ENCODE data around the gene AP2A2.
A peak's percentile ranks its signal among the peaks of the same experiment; 100 is the strongest.

The AP2A2 gene

DNA sequence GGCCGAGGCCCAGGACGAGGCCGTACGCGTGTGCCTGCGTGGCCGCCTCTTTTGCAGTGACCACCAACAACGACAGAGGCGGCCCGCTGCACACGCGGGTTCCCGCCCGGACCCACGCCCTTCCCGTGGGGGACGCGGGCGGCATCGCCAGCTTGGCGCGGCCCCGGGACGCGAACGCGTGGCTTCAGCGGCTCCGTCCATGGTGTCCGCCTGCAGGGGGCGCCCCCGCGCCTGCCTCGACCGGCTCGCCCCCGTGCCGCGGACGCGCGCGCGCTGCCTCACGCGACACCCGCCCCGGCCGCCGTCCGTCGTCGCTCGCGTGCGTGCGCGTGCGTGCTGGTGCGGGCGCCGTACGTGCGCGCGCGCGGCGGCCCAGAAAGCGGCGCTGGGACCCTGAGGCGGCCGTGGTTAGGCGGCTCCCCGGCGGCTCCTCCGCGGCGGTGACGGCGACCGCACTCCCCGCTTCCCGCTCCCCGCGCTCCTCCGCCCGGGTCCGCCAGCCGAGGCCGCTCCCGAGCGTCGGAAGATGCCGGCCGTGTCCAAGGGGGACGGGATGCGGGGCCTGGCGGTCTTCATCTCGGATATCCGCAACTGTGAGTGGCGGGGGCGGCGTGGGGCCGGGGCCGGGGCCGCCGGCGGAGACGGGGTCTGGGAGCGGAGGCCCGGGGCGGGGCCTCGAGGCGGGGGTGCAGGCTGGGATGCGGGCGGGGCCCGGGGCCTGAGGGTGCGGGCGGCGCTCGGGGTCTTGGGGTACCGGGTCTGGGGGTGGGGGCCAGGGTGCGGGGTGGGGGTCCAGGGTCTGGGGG is at the start of gene AP2A2:
Gene AP2A2, plus strand, starts transcription at position 375 of the 806 bp plus-strand sequence. Its CDS starts 152 bp downstream, at position 527.
- Histone ChIP-seq H4K20me1 (peaks cover 42% of the 10 kb centered on the region), H3K27ac (peak within 1 kb of the TSS; percentile 83), H3K36me3 (peaks cover 25% of the 10 kb centered on the region), H3K4me2 (peak within 1 kb of the TSS; percentile 90), H3K9ac (peak within 1 kb of the TSS; percentile 82), H3K4me1 (peaks cover 48% of the 10 kb centered on the region), H3K9me3 (no peaks in the 10 kb centered on the region), H3K27me3 (no peaks in the 10 kb centered on the region), H3K4me3 (peak within 1 kb of the TSS; percentile 74)
- TF ChIP-seq Cebpa-rat (IDR thresholded peaks at IDR 0.05), result no peak

- no peak overlapping the region for H3K27ac ChIP-seq
- H3K9ac ChIP-seq, result no peak overlapping the region
- peaks cover 94% of the 10 kb centered on the region for H3K36me3 ChIP-seq
- H3K4me2 ChIP-seq, result no peak overlapping the region
- H3K4me1 ChIP-seq, result no peaks in the 10 kb centered on the region
- no peak for TF ChIP-seq Cebpa-rat (IDR thresholded peaks at IDR 0.05)
- H4K20me1 ChIP-seq, result peaks cover 37% of the 10 kb centered on the region
- H3K9me3 ChIP-seq, result no peaks in the 10 kb centered on the region
- no peak overlapping the region for H3K4me3 ChIP-seq
- no peaks in the 10 kb centered on the region for H3K27me3 ChIP-seq
These were observed 49.1 kb upstream of the AP2A2 start for GRCh38 chr11:876545-876944.

GRCh38 chr11:877565-877964 is 48.1 kb upstream of the AP2A2 start:
- no peak overlapping the region for H3K27ac ChIP-seq
- no peaks in the 10 kb centered on the region for H3K27me3 ChIP-seq
- H3K9me3 ChIP-seq, result no peaks in the 10 kb centered on the region
- TF ChIP-seq Cebpa-rat (IDR thresholded peaks at IDR 0.05), result no peak
- no peak overlapping the region for H3K9ac ChIP-seq
- H3K4me3 ChIP-seq, result no peak overlapping the region
- H3K4me1 ChIP-seq, result peaks cover 2% of the 10 kb centered on the region; the same call in 1 of the 2 replicates
- peaks cover 35% of the 10 kb centered on the region for H4K20me1 ChIP-seq
- no peak overlapping the region for H3K4me2 ChIP-seq
- H3K36me3 ChIP-seq, result peaks cover 98% of the 10 kb centered on the region

DNA sequence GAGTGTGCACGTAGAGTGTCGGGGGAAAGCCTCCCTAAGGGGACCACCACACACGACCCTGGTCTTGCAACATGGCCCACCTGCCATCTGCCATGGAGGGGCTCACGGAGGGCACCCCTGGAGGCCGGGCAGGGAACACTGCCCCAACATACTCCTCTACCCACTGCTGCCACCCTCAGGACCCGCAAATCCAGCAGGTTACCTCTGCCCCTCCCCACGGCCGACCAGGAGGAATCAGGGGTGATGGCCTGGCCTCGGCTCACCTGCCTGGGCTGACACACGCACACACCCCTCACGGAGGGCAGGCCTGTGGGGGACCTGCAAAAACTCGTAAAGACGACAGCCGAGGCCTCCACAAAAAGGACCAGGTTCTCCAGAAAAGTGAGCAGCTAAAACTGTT is 45.2 kb upstream of the AP2A2 start:
- Histone ChIP-seq H3K9me3 (no peaks in the 10 kb centered on the region), H4K20me1 (peaks cover 44% of the 10 kb centered on the region), H3K4me2 (no peak overlapping the region), H3K36me3 (peaks cover 100% of the 10 kb centered on the region), H3K27ac (no peak overlapping the region), H3K9ac (no peak overlapping the region), H3K4me3 (no peak overlapping the region), H3K27me3 (no peaks in the 10 kb centered on the region), H3K4me1 (peaks cover 10% of the 10 kb centered on the region)
- no peak for TF ChIP-seq Cebpa-rat (IDR thresholded peaks at IDR 0.05)

DNA sequence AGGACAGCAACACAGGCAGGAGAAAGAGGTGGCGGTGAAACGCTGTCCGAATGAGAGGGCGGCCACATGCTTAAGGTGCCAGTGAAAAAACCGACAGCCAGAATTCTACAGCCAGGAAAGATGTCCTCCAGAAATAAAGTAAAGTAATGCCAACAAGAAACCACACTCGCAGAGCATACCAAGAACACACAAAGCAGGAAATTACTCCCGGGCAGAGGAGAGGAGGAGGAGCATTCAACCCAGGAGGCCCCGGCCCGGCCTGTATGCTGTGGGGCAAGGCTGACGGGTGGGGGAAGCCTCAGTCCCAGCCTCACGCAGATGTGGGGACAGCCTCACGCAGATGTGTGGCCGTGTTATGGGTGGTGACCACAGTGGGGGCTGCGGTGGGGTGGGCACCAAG is 43.1 kb upstream of the AP2A2 start:
- no peaks in the 10 kb centered on the region for H3K9me3 ChIP-seq
- no peaks in the 10 kb centered on the region for H3K27me3 ChIP-seq
- H3K4me2 ChIP-seq, result peak overlapping the region; percentile 26
- TF ChIP-seq Cebpa-rat (IDR thresholded peaks at IDR 0.05), result no peak
- H3K36me3 ChIP-seq, result peaks cover 98% of the 10 kb centered on the region
- H4K20me1 ChIP-seq, result peaks cover 31% of the 10 kb centered on the region
- peaks cover 10% of the 10 kb centered on the region for H3K4me1 ChIP-seq
- H3K27ac ChIP-seq, result 0 out of 2 replicates have a peak overlapping the region, but pooled peaks have one; percentile 30
- H3K4me3 ChIP-seq, result no peak overlapping the region
- 0 out of 2 replicates have a peak overlapping the region, but pooled peaks have one; percentile 45 for H3K9ac ChIP-seq

DNA sequence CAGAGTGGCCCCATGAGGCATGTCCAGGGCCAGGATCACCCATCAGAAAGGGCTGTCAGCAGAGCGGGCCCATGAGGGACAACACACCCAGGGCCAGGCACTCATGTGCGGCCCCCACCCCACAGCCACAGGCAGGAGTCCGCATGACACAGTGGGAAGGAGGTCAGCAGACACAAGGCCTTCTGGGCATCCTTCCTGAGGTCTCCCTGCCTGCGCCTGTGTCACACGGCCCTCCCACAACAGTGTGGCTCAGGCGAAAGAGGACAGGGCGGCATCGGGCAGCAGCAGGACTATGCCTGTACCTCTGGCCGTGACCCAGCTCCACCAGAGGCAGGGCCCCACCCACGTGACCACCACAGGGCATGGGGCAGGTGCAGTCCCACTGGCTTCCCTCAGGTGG is 42.1 kb upstream of the AP2A2 start:
- Histone ChIP-seq H3K4me3 (no peak overlapping the region), H3K9me3 (no peaks in the 10 kb centered on the region), H3K4me1 (peaks cover 10% of the 10 kb centered on the region), H3K36me3 (peaks cover 98% of the 10 kb centered on the region), H4K20me1 (peaks cover 41% of the 10 kb centered on the region), H3K27ac (no peak overlapping the region), H3K27me3 (no peaks in the 10 kb centered on the region), H3K4me2 (no peak overlapping the region), H3K9ac (no peak overlapping the region)
- no peak for TF ChIP-seq Cebpa-rat (IDR thresholded peaks at IDR 0.05)

DNA sequence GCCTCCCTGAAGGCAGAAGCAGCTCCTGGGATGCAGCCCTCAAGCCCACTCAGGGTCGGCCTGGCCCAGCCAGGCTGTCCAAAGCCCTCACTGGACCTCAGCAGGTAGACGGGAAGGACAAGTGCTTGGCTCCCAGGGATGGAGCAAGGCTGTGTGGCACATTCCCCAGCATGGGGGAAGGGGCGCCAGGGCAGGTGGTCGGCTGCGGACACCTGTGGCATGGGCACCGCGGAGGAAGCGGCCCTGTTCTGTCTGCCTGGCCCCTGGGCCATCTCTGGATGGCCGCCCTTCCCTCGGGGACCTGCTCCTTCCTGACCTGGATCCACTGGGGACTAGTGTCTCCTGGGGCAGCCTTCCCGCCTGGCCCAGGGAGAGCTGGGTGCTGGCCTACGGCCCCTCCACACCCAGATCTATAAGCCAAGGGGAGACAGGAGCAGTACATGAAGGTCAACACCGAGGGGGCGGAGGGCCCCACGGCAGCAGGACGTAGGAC is 41.0 kb upstream of the AP2A2 start:
- no peak overlapping the region for H3K9ac ChIP-seq
- no peaks in the 10 kb centered on the region for H3K9me3 ChIP-seq
- H3K27me3 ChIP-seq, result no peaks in the 10 kb centered on the region
- TF ChIP-seq Cebpa-rat (IDR thresholded peaks at IDR 0.05), result no peak
- H3K4me1 ChIP-seq, result peaks cover 10% of the 10 kb centered on the region
- H4K20me1 ChIP-seq, result peaks cover 41% of the 10 kb centered on the region
- no peak overlapping the region for H3K4me2 ChIP-seq
- peaks cover 98% of the 10 kb centered on the region for H3K36me3 ChIP-seq
- no peak overlapping the region for H3K27ac ChIP-seq
- no peak overlapping the region for H3K4me3 ChIP-seq

- peaks cover 50% of the 10 kb centered on the region for H4K20me1 ChIP-seq
- H3K9ac ChIP-seq, result no peak overlapping the region
- H3K4me1 ChIP-seq, result peaks cover 27% of the 10 kb centered on the region
- TF ChIP-seq Cebpa-rat (IDR thresholded peaks at IDR 0.05), result no peak
- H3K27ac ChIP-seq, result no peak overlapping the region
- peaks cover 86% of the 10 kb centered on the region for H3K36me3 ChIP-seq
- no peak overlapping the region for H3K4me3 ChIP-seq
- H3K4me2 ChIP-seq, result no peak overlapping the region
- no peaks in the 10 kb centered on the region for H3K9me3 ChIP-seq
- H3K27me3 ChIP-seq, result no peaks in the 10 kb centered on the region
These were observed 39.1 kb upstream of the AP2A2 start for GRCh38 chr11:886568-886967.

DNA sequence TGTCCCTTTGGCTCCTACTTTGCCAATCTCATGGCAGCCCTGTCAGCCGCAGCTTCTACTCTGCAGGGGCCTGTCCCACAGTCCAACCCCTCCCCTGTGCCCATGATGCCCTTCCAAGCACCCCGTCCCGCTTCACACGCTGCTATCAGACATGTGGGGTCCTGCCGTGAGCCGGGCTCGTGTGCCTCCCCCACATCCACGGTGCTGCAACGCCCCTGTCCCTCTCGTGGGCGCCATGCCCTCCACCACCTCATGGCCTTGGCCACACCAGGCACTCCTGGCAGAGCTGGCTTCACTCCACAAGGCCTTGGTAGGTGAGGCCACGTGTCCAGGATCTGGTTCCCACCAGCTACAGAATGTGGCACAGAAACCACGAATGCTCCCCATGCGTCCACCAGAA is 38.1 kb upstream of the AP2A2 start:
- Histone ChIP-seq H3K4me2 (no peak overlapping the region), H3K36me3 (peaks cover 76% of the 10 kb centered on the region), H4K20me1 (peaks cover 58% of the 10 kb centered on the region), H3K4me1 (peaks cover 35% of the 10 kb centered on the region), H3K9me3 (no peaks in the 10 kb centered on the region), H3K27me3 (no peaks in the 10 kb centered on the region), H3K9ac (no peak overlapping the region), H3K27ac (no peak overlapping the region), H3K4me3 (no peak overlapping the region)
- no peak for TF ChIP-seq Cebpa-rat (IDR thresholded peaks at IDR 0.05)
